HG03442 (cell line): ENCODE measurements around the gene C10orf120.

Experiments
- ATAC-seq: cut with Tn5 transposase; IDR thresholded peaks from one replicate; pipeline ENCODE4 v1.9.1; 2021; ENCODE audit warnings: mild to moderate bottlenecking, moderate library complexity; ENCODE audit not compliant: unreplicated experiment

The C10orf120 gene

GRCh38 chr10:122703483-122704448, 4.1 kb upstream of the C10orf120 start:
- no peak for ATAC-seq

- ATAC-seq: no peak
Observed at GRCh38 chr10:122702275-122702674, 2.6 kb upstream of the C10orf120 start.

- ATAC-seq: no peak
Observed at GRCh38 chr10:122701652-122702051, 2.0 kb upstream of the C10orf120 start.

GRCh38 chr10:122696687-122697086, 3.0 kb downstream of the C10orf120 start:
- no peak for ATAC-seq

DNA sequence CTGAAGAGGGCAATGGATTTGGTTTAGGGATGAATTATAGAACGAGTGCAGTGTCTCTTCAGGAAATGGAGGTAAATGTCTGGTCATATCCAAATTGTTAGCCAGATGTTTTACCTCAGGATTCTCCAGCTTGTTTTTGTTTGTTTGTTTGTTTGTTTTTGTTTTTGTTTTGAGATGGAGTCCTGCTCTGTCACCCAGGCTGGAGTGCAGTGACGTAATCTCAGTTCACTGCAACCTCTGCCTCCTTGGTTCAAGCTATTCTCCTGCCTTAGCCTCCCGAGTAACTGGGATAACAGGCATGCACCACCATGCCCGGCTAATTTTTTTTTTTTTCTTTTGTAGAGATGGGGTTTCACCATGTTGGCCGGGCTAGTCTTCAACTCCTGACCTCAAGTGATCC, 6.9 kb downstream of the C10orf120 start:
- no peak for ATAC-seq

GRCh38 chr10:122689146-122689820, 10.4 kb downstream of the C10orf120 start:
- ATAC-seq: no peak

- no peak for ATAC-seq
Observed at GRCh38 chr10:122688293-122688989, 11.2 kb downstream of the C10orf120 start.

DNA sequence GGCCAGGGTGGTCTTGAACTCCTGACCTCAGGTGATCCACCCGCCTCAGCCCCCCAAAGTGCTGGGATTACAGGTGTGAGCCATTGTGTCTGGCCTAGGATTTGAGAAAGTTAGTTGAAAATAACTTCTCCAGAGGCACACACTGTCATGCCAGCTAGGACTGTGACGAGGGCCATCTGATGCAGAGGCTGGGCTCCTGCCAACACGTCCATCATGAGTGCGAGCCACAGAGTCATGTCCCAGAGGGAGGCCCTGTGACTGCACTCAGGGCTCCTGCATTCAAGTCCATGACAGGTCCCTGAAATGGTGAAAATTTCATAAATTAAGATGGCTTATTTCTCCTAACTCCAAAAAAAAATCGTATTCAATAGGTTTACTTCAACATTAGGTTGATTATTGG, 17.1 kb downstream of the C10orf120 start:
- no peak for ATAC-seq

GRCh38 chr10:122678266-122678665, 21.4 kb downstream of the C10orf120 start:
- no peak for ATAC-seq

DNA sequence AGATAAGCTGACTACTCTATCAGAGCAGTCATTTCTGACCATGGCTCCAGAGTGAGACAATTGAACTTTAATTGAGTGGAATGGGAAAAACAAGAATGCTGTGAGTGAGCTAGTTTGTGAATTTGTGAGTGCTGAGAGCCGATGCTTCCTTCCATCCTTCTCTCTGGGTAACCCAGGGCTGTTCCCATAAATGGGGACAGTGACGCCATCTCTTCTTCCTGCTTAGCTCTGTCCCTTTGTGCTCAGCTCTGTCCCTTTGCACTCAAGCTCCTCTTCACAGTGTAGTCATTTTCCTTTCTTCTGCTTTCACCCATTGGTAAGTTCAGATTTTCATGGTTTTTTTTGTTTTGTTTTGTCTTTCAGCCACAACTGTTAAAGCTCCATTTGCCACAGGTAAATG, 24.4 kb downstream of the C10orf120 start:
- no peak for ATAC-seq

DNA sequence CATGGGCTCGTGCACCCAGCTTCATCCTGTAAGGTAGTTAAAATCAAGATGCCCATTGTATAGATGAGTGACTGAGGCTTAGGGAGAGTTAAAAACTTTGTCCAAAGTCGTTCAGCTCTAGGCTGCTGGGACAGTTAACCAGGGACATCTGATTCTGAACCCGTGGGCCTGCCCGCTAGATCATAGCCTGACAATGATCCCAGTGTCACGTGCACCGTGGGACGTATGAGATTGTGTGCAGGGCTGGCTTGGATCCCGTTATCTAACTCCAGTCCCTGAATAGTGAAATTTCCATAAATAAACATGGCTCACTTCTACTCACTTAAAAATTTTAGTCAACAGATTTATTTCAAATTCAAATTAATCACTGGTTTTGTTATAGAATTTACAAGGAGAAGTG, 24.9 kb downstream of the C10orf120 start:
- no peak for ATAC-seq

- ATAC-seq: no peak
Observed at GRCh38 chr10:122673731-122674130, 25.9 kb downstream of the C10orf120 start.

DNA sequence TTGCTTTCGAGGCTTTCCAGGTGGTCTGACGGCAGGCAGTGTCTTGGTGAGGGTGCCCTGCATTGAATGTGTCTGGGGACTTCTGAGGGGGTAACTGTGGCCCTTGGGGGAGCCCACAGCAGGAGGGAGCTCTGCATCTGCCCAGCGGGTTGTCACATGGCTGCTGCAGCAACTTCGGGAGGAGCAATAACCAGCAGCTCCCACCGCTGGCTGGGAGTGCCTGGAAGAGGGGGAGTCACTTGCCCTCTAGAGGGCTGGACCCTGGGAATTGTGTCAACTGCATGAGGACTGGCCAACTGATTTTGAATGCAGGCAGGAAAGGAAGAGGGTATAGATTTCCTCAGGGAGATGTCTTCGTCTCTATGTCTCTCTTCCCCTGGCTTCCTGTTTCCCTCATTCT, 26.4 kb downstream of the C10orf120 start:
- ATAC-seq: no peak

DNA sequence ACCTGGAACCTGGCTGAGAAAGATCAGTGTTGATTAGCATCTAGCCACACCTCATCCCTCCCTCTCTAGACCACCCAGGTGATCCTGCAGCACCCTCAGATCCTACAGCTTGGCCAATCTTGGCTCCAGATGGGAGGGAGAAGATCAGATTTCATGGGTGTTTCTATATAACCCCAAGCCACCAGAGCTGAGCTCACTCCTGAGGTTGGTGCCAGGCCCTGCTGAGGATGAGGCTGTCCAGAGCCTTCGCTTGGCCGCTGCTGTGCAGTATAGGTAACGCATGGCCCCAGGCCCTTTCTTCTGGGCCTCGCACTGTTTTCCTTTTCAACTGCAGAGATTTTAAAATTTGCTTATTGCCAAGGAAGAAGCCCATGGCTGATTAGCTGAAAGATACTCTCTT, 27.0 kb downstream of the C10orf120 start:
- ATAC-seq: no peak

DNA sequence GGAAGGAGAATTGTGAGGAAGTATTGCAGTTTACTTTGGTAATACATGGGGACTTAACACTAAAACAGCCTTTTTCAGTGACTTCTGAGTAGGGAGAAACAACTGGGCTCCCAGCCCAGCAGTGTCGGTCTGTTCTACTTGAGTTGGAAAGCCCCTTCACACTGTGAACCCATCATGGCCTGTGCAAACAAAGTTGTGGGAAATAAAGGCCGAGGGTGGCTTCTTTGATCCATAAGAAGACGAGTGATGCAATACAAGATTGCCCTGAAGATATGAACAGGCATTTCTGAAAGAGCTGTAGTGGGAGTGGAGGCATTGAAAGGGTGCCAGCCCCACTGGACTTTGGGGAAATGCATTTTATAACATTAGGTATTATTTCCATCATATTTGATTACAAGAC, 28.3 kb downstream of the C10orf120 start:
- no peak for ATAC-seq

GRCh38 chr10:122669842-122670241, 29.8 kb downstream of the C10orf120 start:
- ATAC-seq: no peak

- ATAC-seq: no peak
Observed at GRCh38 chr10:122669045-122669444, 30.6 kb downstream of the C10orf120 start.

DNA sequence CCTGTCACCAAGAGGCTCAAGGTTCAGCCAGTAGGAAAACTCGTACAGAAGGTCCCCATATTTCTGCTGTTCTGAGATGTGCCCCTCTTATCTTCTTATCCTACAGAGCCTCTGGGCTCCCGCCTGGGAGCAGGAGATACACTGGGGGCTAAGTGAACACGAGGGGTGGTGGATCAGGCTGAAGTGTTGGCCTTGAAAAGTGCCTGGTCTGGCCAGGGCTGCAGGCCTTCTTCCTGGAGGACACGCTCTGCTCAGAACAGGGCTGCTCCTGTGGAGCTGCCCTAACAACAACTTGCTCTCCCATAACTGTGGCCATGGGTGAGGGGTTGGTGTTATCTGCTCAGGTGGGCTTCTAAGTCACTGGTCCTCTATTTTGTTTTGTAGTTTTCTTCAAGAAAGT, 33.7 kb downstream of the C10orf120 start:
- ATAC-seq: no peak

- no peak for ATAC-seq
Observed at GRCh38 chr10:122665329-122665860, 34.3 kb downstream of the C10orf120 start.

DNA sequence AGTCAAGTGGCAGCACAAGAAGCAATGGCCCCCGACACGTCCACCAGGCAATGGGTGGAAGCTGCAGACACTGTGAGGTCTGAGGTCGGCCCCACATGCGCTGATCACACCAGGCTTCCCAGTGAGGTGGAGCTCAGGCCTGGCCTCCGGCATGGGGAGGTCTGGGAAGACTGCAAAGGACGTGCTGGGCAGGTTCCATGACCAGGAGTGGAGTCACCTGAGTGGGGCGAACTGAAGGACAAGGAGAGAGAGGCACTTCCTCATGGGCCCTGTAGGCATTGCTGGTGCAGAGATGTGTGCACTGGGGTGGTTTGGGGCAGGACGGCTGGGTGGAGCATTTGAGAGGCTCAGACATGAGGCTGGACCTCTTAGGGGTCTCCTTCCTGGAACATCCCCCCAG, 35.1 kb downstream of the C10orf120 start:
- ATAC-seq: no peak

GRCh38 chr10:122663516-122664130, 36.0 kb downstream of the C10orf120 start:
- ATAC-seq: no peak
